Mesodermal cell (in vitro differentiated cells): ENCODE results near the gene PTPRN2.
"Not testable (repeated sequence)": the region's sequence is repeated elsewhere in the genome, so short reads cannot be mapped to it uniquely, and the experiment has no call there.

Experiments used
- H3K27ac ChIP-seq: 2 replicates; pipeline ENCODE4 v1.7.0; 2013; ENCODE audit warnings: mild to moderate bottlenecking, low read depth, low read length, moderate library complexity; ENCODE audit not compliant: severe bottlenecking
- H3K36me3 ChIP-seq: 2 replicates; pipeline ENCODE4 v1.7.1; 2013; ENCODE audit warnings: mild to moderate bottlenecking, low read length, moderate library complexity; ENCODE audit not compliant: control insufficient read depth, insufficient read depth
- H3K4me1 ChIP-seq: one replicate; pipeline ENCODE4 v1.7.1; 2013; ENCODE audit warnings: mild to moderate bottlenecking, low read length; ENCODE audit not compliant: insufficient read depth, control insufficient read depth, poor library complexity, severe bottlenecking
- H3K4me3 ChIP-seq: 2 replicates; pipeline ENCODE4 v1.7.0; 2013; ENCODE audit warnings: low read length, control low read depth, mild to moderate bottlenecking; ENCODE audit not compliant: insufficient read depth, poor library complexity, severe bottlenecking; ENCODE audit errors: extremely low read depth
- H3K9me3 ChIP-seq: 2 replicates; pipeline ENCODE4 v1.7.1; 2013; ENCODE audit warnings: mild to moderate bottlenecking, low read length, moderate library complexity; ENCODE audit not compliant: control insufficient read depth
- WGBS, 2 experiments: methylation state at CpG; one replicate each; pipeline ENCODE4 v1.1.5; 2013; ENCODE audit warnings: missing lambda C conversion rate in 2 of 2; ENCODE audit not compliant: insufficient coverage in 2 of 2; 5-methylcytosine and 5-hydroxymethylcytosine counted together

Gene PTPRN2

GRCh38 chr7:158383665-158384064 is 204.0 kb downstream of the PTPRN2 start:
- WGBS, 2 experiments, result 65 to 77% methylated on average over 5 to 8 of the region's 8 CpGs
- Histone ChIP-seq H3K9me3 (peaks cover 69% of the 10 kb centered on the region), H3K27ac (no peak overlapping the region), H3K36me3 (no peaks in the 10 kb centered on the region), H3K4me3 (no peak overlapping the region), H3K4me1 (no peaks in the 10 kb centered on the region)

GRCh38 chr7:158382363-158383254 is 205.0 kb downstream of the PTPRN2 start:
- H3K4me3 ChIP-seq, result no peak overlapping the region
- no peaks in the 10 kb centered on the region for H3K36me3 ChIP-seq
- WGBS, 2 experiments, result 53 to 59% methylated on average over 6 to 9 of the region's 10 CpGs
- H3K27ac ChIP-seq, result no peak overlapping the region
- no peaks in the 10 kb centered on the region for H3K4me1 ChIP-seq
- peaks cover 64% of the 10 kb centered on the region for H3K9me3 ChIP-seq

- no peaks in the 10 kb centered on the region for H3K4me1 ChIP-seq
- H3K36me3 ChIP-seq, result no peaks in the 10 kb centered on the region
- no peak overlapping the region for H3K4me3 ChIP-seq
- no peak overlapping the region for H3K27ac ChIP-seq
- H3K9me3 ChIP-seq, result peaks cover 59% of the 10 kb centered on the region
- WGBS, 2 experiments, result 69 to 71% methylated on average over 3 of the region's 3 CpGs
Measured at GRCh38 chr7:158381956-158382355, 205.7 kb downstream of the PTPRN2 start.

GRCh38 chr7:158378978-158379377 is 208.6 kb downstream of the PTPRN2 start:
- no peak overlapping the region for H3K27ac ChIP-seq
- no peaks in the 10 kb centered on the region for H3K36me3 ChIP-seq
- no peaks in the 10 kb centered on the region for H3K4me1 ChIP-seq
- WGBS, 2 experiments, result 76 to 82% methylated on average over 5 to 6 of the region's 7 CpGs
- H3K4me3 ChIP-seq, result no peak overlapping the region
- H3K9me3 ChIP-seq, result peaks cover 63% of the 10 kb centered on the region

- Histone ChIP-seq H3K27ac (no peak overlapping the region), H3K9me3 (peaks cover 62% of the 10 kb centered on the region), H3K4me3 (no peak overlapping the region), H3K36me3 (no peaks in the 10 kb centered on the region), H3K4me1 (no peaks in the 10 kb centered on the region)
- 60 to 64% methylated on average over 10 to 12 of the region's 14 CpGs for whole genome bisulfite sequencing, 2 experiments
Measured at GRCh38 chr7:158377800-158378623, 209.6 kb downstream of the PTPRN2 start.

- H3K9me3 ChIP-seq, result peaks cover 59% of the 10 kb centered on the region
- WGBS, 2 experiments, result 87% methylated on average over 3 of the region's 12 CpGs; no CpG with 5 or more reads in 1 of the 2 experiments
Measured at GRCh38 chr7:158376839-158377186, 210.8 kb downstream of the PTPRN2 start.

GRCh38 chr7:158376146-158376838 is 211.3 kb downstream of the PTPRN2 start:
- H3K9me3 ChIP-seq, result peaks cover 63% of the 10 kb centered on the region
- 64 to 68% methylated on average over 4 to 5 of the region's 23 CpGs for WGBS, 2 experiments
- not testable (repeated sequence) for H3K36me3 ChIP-seq, H3K4me1 ChIP-seq, H3K27ac ChIP-seq, H3K4me3 ChIP-seq

More at GRCh38 chr7:158376839-158377186, 210.8 kb downstream of the PTPRN2 start:
- not testable (repeated sequence) for H3K36me3 ChIP-seq, H3K4me3 ChIP-seq, H3K4me1 ChIP-seq, H3K27ac ChIP-seq

- Histone ChIP-seq H3K4me3 (no peak overlapping the region), H3K27ac (no peak overlapping the region), H3K36me3 (no peaks in the 10 kb centered on the region), H3K9me3 (peaks cover 72% of the 10 kb centered on the region), H3K4me1 (no peaks in the 10 kb centered on the region)
- 46 to 77% methylated on average over 4 of the region's 4 CpGs for WGBS, 2 experiments
Measured at GRCh38 chr7:158375034-158375433, 212.6 kb downstream of the PTPRN2 start.

- no peaks in the 10 kb centered on the region for H3K4me1 ChIP-seq
- WGBS, 2 experiments, result 61 to 73% methylated on average over 2 to 5 of the region's 6 CpGs
- H3K27ac ChIP-seq, result no peak overlapping the region
- H3K36me3 ChIP-seq, result no peaks in the 10 kb centered on the region
- H3K4me3 ChIP-seq, result no peak overlapping the region
- H3K9me3 ChIP-seq, result peaks cover 72% of the 10 kb centered on the region
Measured at GRCh38 chr7:158374586-158374985, 213.0 kb downstream of the PTPRN2 start.

- Histone ChIP-seq H3K27ac (no peak overlapping the region), H3K36me3 (no peaks in the 10 kb centered on the region), H3K9me3 (peaks cover 74% of the 10 kb centered on the region), H3K4me3 (no peak overlapping the region), H3K4me1 (no peaks in the 10 kb centered on the region)
- 0 to 86% methylated on average over 1 of the region's 5 CpGs for WGBS, 2 experiments
Measured at GRCh38 chr7:158374146-158374545, 213.5 kb downstream of the PTPRN2 start.
